NCI-H345 treated with DMSO at 0.1 percent for 48 hours (cell line): ENCODE measurements around the gene ADCY1.

Experiments used
- DNase-seq: peaks from one replicate; lab custom pipeline; 2025; ENCODE audit not compliant: unreplicated experiment; lab: John Stamatoyannopoulos, UW

The ADCY1 gene

GRCh38 chr7:45689011-45689796 lies 115.0 kb downstream of the ADCY1 start:
- no peak for DNase-seq

- no peak for DNase-seq
Observed at GRCh38 chr7:45689797-45690761, 115.9 kb downstream of the ADCY1 start.

DNA sequence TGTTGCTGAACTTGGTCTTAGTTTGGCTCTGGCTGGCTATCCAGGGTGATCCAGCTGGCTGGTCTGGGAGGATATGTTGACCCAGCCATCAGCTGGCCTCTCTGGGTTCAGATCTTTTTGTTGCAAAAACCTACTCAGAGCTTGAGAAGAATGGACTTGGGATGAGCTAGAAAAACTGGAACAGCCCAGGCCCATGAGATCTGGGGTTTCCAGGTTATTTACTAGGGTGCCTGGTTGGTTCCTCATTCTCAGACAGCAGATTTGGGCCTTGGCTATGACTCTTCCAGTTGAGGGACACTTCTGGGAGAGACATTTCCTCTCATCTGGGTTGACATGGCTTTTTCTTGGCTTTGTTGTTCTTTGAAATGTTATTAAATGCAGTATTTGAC lies 116.6 kb downstream of the ADCY1 start:
- DNase-seq, result no peak

GRCh38 chr7:45691155-45691656 lies 117.0 kb downstream of the ADCY1 start:
- no peak for DNase-seq

GRCh38 chr7:45692031-45692430 lies 117.9 kb downstream of the ADCY1 start:
- DNase-seq, result no peak

GRCh38 chr7:45695249-45695995 lies 121.3 kb downstream of the ADCY1 start:
- no peak for DNase-seq

GRCh38 chr7:45696476-45696875 lies 122.3 kb downstream of the ADCY1 start:
- DNase-seq, result no peak

GRCh38 chr7:45697576-45698136 lies 123.5 kb downstream of the ADCY1 start:
- DNase-seq, result no peak

GRCh38 chr7:45698303-45699014 lies 124.3 kb downstream of the ADCY1 start:
- no peak for DNase-seq

DNA sequence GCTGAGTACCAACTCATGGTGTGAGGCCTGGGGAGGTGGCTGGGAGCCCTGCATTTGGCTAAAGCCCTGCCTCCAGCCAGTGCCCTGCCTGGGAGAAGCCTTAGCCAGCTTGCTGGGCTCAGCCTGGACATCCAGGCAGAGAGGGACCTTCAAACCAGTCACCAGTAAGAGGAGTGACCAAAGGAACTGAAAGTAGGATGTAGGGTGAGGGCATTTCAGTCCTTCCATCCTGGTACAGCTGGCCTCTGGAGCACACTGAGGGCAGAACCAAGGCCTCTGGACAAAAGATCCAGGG lies 124.8 kb downstream of the ADCY1 start:
- DNase-seq, result no peak

- no peak for DNase-seq
Observed at GRCh38 chr7:45699726-45700390, 125.7 kb downstream of the ADCY1 start.

- no peak for DNase-seq
Observed at GRCh38 chr7:45700556-45700955, 126.4 kb downstream of the ADCY1 start.

DNA sequence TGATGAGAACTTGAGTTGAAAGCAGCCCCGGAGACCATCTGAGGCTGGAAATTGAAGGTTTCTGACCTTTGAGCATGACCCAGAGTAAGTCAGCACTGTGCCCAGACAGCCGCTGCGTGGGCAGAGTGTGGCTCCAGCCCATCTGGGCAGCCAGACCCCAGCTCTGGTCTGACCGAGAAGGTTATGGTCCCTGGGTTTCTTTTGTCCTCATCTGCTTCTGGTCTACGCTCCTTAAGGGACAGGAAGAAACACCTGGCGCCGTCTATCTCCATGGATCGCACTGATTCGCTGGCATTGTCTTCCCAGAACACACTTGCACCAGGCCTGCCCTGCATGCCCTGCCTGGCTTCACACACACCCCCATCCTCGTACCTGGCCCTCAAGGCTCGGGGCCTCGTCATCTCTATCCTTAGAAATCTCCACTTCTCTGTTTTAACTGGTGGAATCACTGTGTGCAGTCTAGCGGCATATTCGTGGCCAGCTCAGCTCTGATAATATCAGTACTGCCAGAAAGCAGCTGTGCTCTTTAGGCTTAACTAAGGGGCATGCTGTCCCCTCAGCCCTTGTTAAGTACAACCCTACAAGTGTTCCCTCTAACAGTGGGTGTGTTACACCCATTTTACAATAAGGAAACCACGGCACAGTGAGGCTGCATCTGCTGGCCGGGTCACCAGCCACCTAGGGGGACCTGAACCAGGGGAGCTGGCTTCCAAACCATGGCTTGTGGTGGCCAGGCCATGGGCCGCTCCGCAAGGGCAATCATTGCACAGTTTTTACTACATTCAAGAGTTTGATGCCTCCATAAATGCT lies 127.7 kb downstream of the ADCY1 start:
- DNase-seq, result no peak

DNA sequence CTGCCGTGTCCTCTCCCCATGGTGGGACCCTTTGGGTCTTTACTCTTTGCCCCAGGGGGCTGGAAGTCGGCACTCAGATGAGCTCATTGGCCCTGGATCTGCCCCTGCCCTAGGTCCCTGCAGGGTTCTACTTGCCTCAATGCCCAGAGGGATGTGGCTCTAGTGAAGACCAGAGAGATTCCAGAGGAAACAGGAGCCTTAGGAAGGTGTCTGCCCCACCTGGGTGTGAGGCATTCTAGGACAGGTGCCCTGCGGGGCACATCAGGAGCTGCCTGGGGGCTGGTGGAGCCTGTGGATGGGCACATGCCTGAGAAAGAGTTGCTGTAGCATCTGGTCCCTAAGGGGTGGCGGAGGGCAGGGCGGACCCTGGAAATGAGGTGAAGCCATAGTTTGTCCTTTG lies 128.6 kb downstream of the ADCY1 start:
- DNase-seq, result no peak

GRCh38 chr7:45703373-45703821 lies 129.2 kb downstream of the ADCY1 start:
- DNase-seq, result no peak

DNA sequence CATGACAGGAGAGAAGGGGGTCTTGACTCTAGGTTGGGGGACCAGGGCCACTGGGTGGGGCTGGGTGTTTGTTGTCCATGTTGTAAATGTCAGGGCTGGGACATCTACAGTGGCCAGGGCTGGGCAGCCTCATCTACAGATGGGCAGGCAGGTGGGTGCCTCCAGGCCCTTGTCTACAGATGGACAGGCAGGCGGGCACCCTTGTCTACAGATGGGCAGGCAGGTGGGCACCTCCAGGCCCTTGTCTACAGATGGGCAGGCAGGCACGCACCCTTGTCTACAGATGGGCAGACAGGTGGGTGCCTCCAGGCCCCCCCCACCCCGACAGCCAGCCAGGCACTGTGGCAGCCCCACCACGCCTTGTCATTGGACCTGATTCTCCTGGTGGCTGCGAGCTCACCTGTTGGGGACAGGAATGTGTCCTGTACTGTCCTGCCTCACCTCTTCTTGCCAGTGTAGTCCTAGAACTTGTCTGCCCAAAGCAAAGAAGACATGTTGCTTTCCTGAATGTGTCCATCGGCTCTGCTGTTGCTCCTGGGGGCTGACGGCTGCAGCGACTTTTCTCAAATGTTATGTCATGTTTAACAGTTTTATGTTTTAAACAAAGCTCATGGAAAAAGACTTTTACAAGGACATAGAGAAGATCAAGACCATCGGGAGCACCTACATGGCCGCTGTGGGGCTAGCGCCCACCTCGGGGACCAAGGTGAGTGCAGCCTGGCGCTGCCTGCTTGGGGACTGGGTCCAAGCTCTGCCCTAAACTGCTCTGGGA lies 129.9 kb downstream of the ADCY1 start:
- DNase-seq, result no peak

DNA sequence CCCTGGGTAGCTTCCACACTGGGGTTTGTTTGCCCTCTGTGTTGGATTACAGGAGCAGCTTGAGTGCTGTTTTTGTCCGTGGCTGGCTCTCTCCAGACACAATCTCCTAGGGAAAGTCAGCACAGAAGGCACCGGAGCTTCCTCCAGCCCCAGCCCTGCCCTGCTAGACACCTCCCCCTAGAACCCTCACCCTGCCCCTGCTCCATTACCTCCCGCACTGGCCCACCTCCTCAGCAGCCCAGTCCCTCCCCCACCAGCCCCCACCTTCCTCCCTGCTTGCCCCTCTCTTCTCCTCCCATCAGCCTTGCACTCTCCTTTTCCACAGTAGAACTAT lies 130.5 kb downstream of the ADCY1 start:
- DNase-seq, result no peak
